ENCODE results near the gene EXOSC9. TPM values are rescaled to one million over a fixed set of nuclear protein-coding genes. Genes with fewer than 3 reads are reported as not detected.

EXOSC9 gene
- total and polyA plus RNA-seq, 10 of the 15 experiments (the other 5 are each of a cell fraction or from before 2014, with no cell fraction given): 49.0 to 131 (median 85.4) TPM

DNA sequence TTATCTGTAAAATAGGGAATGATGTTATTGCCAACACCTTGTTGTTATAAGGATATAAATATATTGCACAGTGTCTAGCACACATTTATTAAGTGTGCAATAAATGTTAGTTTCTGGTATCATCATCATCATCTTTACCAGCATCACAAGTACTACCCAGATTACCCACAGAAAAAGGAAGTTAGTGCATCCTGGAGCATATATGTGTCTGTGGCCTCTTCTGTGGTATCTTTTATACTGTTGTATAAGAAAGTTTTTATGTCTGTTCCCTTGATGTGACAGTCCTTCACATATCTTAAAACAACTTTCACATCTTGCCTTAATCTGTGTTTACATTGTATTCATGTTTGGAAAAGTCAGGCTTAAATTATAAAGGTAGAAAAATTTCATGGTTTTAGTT lies 10.0 kb downstream of the EXOSC9 start:
- Histone ChIP-seq H2AFZ (ENCODE audit: control insufficient read depth, low read depth, low read length) (no peak overlapping the region), H4K20me1 (ENCODE audit: control insufficient read depth, insufficient read depth) (no peaks in the 10 kb centered on the region), H3K4me1 (ENCODE audit: control insufficient read depth, insufficient read depth, low read length) (no peaks in the 10 kb centered on the region), H3K79me2 (ENCODE audit: control insufficient read depth, insufficient read depth, low read length) (no peaks in the 10 kb centered on the region), H3K36me3 (ENCODE audit: control insufficient read depth in 2 of 2, insufficient read depth in 2 of 2, low read length in 1 of 2) (peaks cover 1 to 28% of the 10 kb centered on the region in 2 experiments; a peak in 3 of 4 replicates), H3K4me2 (ENCODE audit: control insufficient read depth, insufficient read depth) (no peak overlapping the region), H3K27me3 (replicated peaks in 1 of 2; ENCODE audit: control insufficient read depth in 2 of 2, insufficient read depth in 2 of 2, low read length in 1 of 2) (no peaks in the 10 kb centered on the region), H3K9ac (ENCODE audit: control insufficient read depth, insufficient read depth, low read length) (no peak overlapping the region), H3K4me3 (no peak overlapping the region), H3K9me3 (replicated peaks; ENCODE audit: control insufficient read depth, insufficient read depth, low read length) (no peaks in the 10 kb centered on the region), H3K27ac (ENCODE audit: control insufficient read depth, insufficient read depth) (no peak overlapping the region)
- RAD21 ChIA-PET (ENCODE audit: unreplicated experiment): interaction anchor here (0.9 to 1.7 kb wide), 3 partner anchors 9 to 13 kb away, joined by 3 to 6 read pairs (median 3); no protein-coding TSS in a partner anchor
- DNase-seq (ENCODE audit: low read depth, low spot score): no peak
- SMC1A ChIA-PET (ENCODE audit: uncharacterized antibody, unreplicated experiment): interaction anchor here (0.8 to 1.8 kb wide), 3 partner anchors 14 to 33 kb away, joined by 3 to 9 read pairs (median 3); no protein-coding TSS in a partner anchor
- TF ChIP-seq MYC (IDR thresholded peaks at IDR 0.05; ENCODE audit: insufficient read depth, insufficient read length, insufficient replicate concordance, low read length, severe bottlenecking) (no peak), NR2C1 (IDR thresholded peaks at IDR 0.05) (no peak), HSF1 (IDR thresholded peaks at IDR 0.05; ENCODE audit: low read depth, low read length) (no peak), RAD51 (IDR thresholded peaks at IDR 0.05) (no peak), RUNX3 (IDR thresholded peaks at IDR 0.05; ENCODE audit: low read length) (no peak), SUZ12 (IDR thresholded peaks at IDR 0.05; ENCODE audit: unreplicated experiment) (no peak), ZNF274 (IDR thresholded peaks at IDR 0.05; ENCODE audit: insufficient read depth, insufficient read length) (no peak), ETV6 (conservative IDR thresholded peaks at IDR 0.05 in 1 of 2, IDR thresholded peaks at IDR 0.05 in 1 of 2; ENCODE audit: borderline replicate concordance in 1 of 2, low read depth in 1 of 2) (no peak), MXI1 (IDR thresholded peaks at IDR 0.05; ENCODE audit: low read depth, low read length) (no peak), PRDM15 (CRISPR knock-in tag; IDR thresholded peaks at IDR 0.05) (no peak)
- TF ChIP-seq, protein P1, sequence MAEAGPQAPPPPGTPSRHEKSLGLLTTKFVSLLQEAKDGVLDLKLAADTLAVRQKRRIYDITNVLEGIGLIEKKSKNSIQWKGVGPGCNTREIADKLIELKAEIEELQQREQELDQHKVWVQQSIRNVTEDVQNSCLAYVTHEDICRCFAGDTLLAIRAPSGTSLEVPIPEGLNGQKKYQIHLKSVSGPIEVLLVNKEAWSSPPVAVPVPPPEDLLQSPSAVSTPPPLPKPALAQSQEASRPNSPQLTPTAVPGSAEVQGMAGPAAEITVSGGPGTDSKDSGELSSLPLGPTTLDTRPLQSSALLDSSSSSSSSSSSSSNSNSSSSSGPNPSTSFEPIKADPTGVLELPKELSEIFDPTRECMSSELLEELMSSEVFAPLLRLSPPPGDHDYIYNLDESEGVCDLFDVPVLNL (IDR thresholded peaks at IDR 0.05; ENCODE audit: low read depth, low read length): no peak
- TF ChIP-seq, protein P2, sequence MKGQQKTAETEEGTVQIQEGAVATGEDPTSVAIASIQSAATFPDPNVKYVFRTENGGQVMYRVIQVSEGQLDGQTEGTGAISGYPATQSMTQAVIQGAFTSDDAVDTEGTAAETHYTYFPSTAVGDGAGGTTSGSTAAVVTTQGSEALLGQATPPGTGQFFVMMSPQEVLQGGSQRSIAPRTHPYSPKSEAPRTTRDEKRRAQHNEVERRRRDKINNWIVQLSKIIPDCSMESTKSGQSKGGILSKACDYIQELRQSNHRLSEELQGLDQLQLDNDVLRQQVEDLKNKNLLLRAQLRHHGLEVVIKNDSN (IDR thresholded peaks at IDR 0.05; ENCODE audit: borderline replicate concordance, extremely low read length, insufficient read depth, low read depth, low read length): no peak
- no peak for FAIRE-seq
- intact Hi-C loops (cut with micrococcal nuclease; ENCODE audit: unreplicated experiment): no loop called here
- CTCF ChIA-PET: interaction anchor here (1.2 to 1.3 kb wide), 2 partner anchors 15 to 349 kb away, joined by 3 read pairs; no protein-coding TSS in a partner anchor
- ATAC-seq: peak; percentile 40
- in situ Hi-C loops (cut with MboI): no loop called here
- POLR2A ChIA-PET: interaction anchor here (1.2 kb wide), 2 partner anchors 9 to 10 kb away, joined by 3 to 5 read pairs; partner anchors contain the start of gene EXOSC9
- no TSS peak for BruUV-seq (replicated peaks)

Data from GM12878 (cell line).